IPS-11a (cell line): ENCODE measurements around the gene SAMD15.
"Not testable (repeated sequence)": the region's sequence is repeated elsewhere in the genome, so short reads cannot be mapped to it uniquely, and the experiment has no call there.

Source experiments
- H3K4me3 ChIP-seq: one replicate; pipeline ENCODE4 v1.5.1; 2013; ENCODE audit warnings: low read depth, low read length, control low read depth

The SAMD15 gene

DNA sequence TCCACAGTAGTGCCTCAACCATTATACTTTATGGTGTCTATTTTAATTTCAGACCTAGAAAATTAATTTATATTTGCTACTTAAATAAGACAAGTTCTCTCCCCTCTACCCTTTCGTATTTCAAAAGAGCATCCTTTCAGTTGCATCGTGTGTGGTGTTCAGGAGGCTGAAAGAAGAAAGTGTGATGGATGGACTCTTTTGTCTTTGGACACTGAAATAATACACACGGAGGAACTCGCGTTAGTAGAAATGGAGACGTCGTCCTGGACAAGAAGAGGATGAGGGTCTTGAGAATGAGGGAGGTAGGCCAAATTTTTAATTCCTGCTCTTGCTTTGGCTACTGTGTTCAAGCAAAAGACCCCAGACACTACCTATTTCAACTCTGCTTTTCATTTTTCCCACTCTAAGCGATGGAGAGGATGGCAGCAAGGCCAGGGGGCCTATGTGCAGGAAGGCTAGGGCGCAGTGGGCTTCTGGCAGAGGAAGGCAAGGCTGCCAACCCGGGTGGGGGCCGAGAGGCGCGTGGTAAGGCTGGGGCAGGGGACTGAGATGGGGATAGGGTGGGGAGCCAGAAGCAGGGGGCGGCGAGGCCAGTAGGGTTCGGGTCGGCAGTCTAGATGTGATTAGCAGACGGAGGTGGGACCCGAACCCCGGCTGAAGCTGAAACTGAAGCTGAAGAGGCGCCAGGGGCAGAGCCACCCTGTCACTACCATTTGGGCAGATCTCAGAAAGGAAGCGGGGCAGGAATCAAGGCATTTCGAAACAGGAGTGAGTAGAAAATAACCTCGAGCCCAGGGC lies 1.0 kb upstream of the SAMD15 start:
- H3K4me3 ChIP-seq, result peak overlapping the region; percentile 92

GRCh38 chr14:77377502-77377844 lies 294 bp downstream of the SAMD15 start:
- H3K4me3 ChIP-seq, result peak overlapping the region; percentile 92

GRCh38 chr14:77378701-77379100 lies 1.5 kb downstream of the SAMD15 start:
- no peak overlapping the region for H3K4me3 ChIP-seq

DNA sequence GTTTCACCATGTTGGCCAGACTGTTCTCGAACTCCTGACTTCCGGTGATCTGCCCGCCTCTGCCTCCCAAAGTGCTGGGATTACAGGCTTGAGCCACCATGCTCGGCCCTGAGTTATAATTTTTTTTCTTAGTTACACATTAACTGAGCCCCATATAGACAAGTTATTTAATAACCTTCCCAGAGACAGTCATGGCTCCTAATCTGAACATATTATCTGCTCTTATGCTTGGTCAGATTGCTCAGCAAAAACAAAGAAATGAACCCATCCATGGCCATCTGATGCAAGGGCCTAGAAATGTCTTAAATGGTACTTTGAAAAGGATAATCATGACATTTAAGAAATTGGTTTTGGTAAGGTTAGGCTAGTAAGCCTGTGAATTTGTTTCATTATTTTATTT lies 13.0 kb downstream of the SAMD15 start:
- no peak overlapping the region for H3K4me3 ChIP-seq

GRCh38 chr14:77400216-77400615 lies 23.0 kb downstream of the SAMD15 start:
- no peak overlapping the region for H3K4me3 ChIP-seq

DNA sequence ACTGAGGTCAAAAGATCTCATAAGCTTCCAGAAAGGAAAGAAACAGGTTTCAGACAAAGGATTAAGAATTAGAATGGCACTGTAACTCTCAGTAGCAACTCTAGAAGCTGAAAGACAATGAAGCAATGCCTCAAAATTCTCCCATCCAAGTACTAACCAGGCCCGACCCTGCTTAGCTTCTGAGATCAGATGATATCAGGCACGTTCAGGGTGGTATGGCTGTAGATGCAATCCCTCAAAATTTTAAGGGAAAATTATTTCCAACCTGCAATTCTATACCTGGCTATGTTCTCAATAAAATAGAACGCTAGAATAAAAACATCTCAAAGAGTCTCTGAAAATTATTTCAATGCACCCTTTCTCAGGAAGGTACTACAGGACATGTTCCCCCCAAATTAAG lies 26.6 kb downstream of the SAMD15 start:
- no peak overlapping the region for H3K4me3 ChIP-seq

DNA sequence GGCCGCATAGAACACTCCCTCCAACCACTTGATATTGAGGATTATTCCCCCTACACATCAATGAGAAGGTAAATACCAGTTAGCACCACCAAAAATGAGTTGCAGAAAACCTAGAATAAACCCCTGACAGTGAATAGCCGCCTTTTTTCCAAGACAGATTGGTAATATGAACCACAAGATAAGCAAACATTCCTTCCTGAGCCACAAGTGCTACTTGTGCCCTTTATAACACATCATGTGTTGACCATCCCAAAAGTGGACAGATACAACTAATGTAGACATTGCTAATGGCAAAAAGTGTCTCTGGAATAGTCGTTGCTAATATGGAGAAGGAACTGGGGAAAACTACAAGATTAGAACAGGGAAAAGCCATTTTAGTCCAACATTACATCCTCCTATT lies 28.9 kb downstream of the SAMD15 start:
- H3K4me3 ChIP-seq, result no peak overlapping the region

DNA sequence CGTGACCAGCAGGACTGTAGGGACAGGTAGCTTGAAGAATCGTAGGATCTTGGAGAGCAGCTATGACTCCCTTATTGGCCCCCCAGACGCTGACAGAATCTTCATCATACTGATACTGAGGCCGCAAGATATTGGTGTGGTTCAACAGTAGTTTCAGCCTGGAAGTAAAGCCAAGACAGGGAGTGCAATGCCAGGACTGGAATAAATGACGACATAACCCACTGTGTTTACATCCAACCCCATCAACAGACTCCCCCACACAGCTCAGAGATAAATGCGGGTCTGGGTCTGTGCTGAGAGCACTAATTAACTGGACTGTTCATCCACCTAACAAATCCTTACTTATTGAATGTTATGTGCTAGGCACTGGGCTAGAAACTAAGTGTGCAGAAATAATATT lies 29.5 kb downstream of the SAMD15 start:
- no peak overlapping the region for H3K4me3 ChIP-seq

GRCh38 chr14:77407158-77407557 lies 30.0 kb downstream of the SAMD15 start:
- no peak overlapping the region for H3K4me3 ChIP-seq

- no peak overlapping the region for H3K4me3 ChIP-seq
These were observed 32.0 kb downstream of the SAMD15 start for GRCh38 chr14:77409131-77409533.

GRCh38 chr14:77415403-77416030 lies 38.3 kb downstream of the SAMD15 start:
- not testable (repeated sequence) for H3K4me3 ChIP-seq

GRCh38 chr14:77416098-77416497 lies 38.9 kb downstream of the SAMD15 start:
- H3K4me3 ChIP-seq, result not testable (repeated sequence)

GRCh38 chr14:77416836-77417235 lies 39.7 kb downstream of the SAMD15 start:
- no peak overlapping the region for H3K4me3 ChIP-seq

DNA sequence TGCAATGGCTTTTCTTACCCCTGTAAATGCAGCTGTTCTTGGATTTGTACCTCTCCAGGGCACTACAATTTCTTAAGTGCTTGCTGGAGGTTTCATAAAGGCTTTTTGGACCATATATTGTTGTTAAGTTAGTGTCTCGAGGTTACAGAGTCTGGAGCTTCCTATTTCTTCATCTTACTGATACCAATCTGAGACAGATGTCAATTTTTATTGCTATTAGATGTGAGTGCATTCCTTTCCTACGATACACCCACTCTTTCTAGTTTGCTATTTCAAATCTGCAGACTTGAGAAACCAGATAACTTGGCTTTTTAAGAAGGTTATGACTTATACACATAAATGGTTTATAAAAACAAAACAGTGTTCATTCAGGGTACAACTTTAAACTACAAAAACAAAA lies 44.0 kb downstream of the SAMD15 start:
- H3K4me3 ChIP-seq, result no peak overlapping the region

- no peak within 1 kb of the TSS for H3K4me3 ChIP-seq
These were observed 46.2 kb downstream of the SAMD15 start, which contains the start of gene NOXRED1 for GRCh38 chr14:77423423-77423822. Gene NOXRED1 (minus strand): TSS chr14:77423523. CDS start chr14:77422889, 634 bp downstream.

GRCh38 chr14:77424862-77425261 lies 47.7 kb downstream of the SAMD15 start:
- no peak overlapping the region for H3K4me3 ChIP-seq

- H3K4me3 ChIP-seq, result no peak overlapping the region
These were observed 49.2 kb downstream of the SAMD15 start for GRCh38 chr14:77426396-77426795.

- no peak overlapping the region for H3K4me3 ChIP-seq
These were observed 58.9 kb downstream of the SAMD15 start for GRCh38 chr14:77436042-77436441.

- no peak overlapping the region for H3K4me3 ChIP-seq
These were observed 61.4 kb downstream of the SAMD15 start for GRCh38 chr14:77438596-77438995.

DNA sequence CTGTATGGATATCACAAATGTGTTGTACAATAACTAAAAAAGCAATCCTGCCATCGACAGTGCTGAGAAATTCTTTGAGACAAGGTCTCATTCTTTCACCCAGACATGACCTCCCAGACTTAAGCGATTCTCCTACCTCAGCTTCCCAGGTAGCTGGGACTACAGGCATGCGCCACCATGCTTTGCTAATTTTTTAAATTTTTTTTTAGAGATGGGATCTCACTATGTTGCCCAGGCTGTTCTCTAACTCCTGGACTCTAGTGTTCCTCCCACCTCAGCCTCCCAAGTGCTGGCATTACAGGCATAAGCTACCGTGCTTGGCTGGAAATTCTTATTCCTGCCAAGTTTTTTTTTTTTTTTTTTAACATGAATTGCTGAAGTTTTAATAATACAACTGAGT lies 62.7 kb downstream of the SAMD15 start:
- H3K4me3 ChIP-seq, result no peak overlapping the region
